HG03354 (cell line): ENCODE measurements around the gene MEI4.

Source experiments
- ATAC-seq: cut with Tn5 transposase; IDR thresholded peaks from one replicate; pipeline ENCODE4 v1.9.1; 2021; ENCODE audit warnings: mild to moderate bottlenecking; ENCODE audit not compliant: unreplicated experiment, poor library complexity, severe bottlenecking

Gene MEI4

GRCh38 chr6:77910826-77911225 lies 258.0 kb downstream of the MEI4 start:
- no peak for ATAC-seq

GRCh38 chr6:77926198-77926751 lies 273.4 kb downstream of the MEI4 start:
- ATAC-seq: no peak

GRCh38 chr6:77930382-77930781 lies 277.5 kb downstream of the MEI4 start:
- no peak for ATAC-seq

GRCh38 chr6:77930952-77931351 lies 278.1 kb downstream of the MEI4 start:
- no peak for ATAC-seq

GRCh38 chr6:77962070-77962469 lies 309.2 kb downstream of the MEI4 start:
- ATAC-seq: no peak

GRCh38 chr6:77965449-77965848 lies 312.6 kb downstream of the MEI4 start:
- ATAC-seq: no peak

GRCh38 chr6:77972334-77972733 lies 319.5 kb downstream of the MEI4 start:
- no peak for ATAC-seq
